GM10847 (cell line): ENCODE data around the gene ABTB2.

Experiments
- POLR2A ChIP-seq: IDR thresholded peaks from 2 replicates; pipeline ENCODE4 v1.6.1; 2011; ENCODE audit not compliant: insufficient read length; ENCODE audit errors: extremely low read depth

ABTB2 gene

GRCh38 chr11:34317666-34318065 is 40.1 kb downstream of the ABTB2 start:
- TF ChIP-seq POLR2A = no peak

GRCh38 chr11:34317036-34317360 is 40.8 kb downstream of the ABTB2 start:
- no peak for TF ChIP-seq POLR2A

GRCh38 chr11:34316347-34317035 is 41.3 kb downstream of the ABTB2 start:
- no peak for TF ChIP-seq POLR2A

GRCh38 chr11:34315394-34315793 is 42.4 kb downstream of the ABTB2 start:
- no peak for TF ChIP-seq POLR2A

- no peak for TF ChIP-seq POLR2A
Observed at GRCh38 chr11:34314936-34315335, 42.9 kb downstream of the ABTB2 start.

- no peak for TF ChIP-seq POLR2A
Observed at GRCh38 chr11:34314176-34314575, 43.6 kb downstream of the ABTB2 start.

- no peak for TF ChIP-seq POLR2A
Observed at GRCh38 chr11:34313099-34313517, 44.7 kb downstream of the ABTB2 start.

GRCh38 chr11:34311126-34311525 is 46.7 kb downstream of the ABTB2 start:
- no peak for TF ChIP-seq POLR2A

- no peak for TF ChIP-seq POLR2A
Observed at GRCh38 chr11:34309965-34310364, 47.8 kb downstream of the ABTB2 start.

- no peak for TF ChIP-seq POLR2A
Observed at GRCh38 chr11:34308913-34309585, 48.8 kb downstream of the ABTB2 start.

GRCh38 chr11:34308049-34308912 is 49.5 kb downstream of the ABTB2 start:
- no peak for TF ChIP-seq POLR2A

GRCh38 chr11:34305780-34306179 is 52.0 kb downstream of the ABTB2 start:
- TF ChIP-seq POLR2A = no peak

- TF ChIP-seq POLR2A = no peak
Observed at GRCh38 chr11:34305193-34305592, 52.6 kb downstream of the ABTB2 start.

GRCh38 chr11:34303028-34303570 is 54.7 kb downstream of the ABTB2 start:
- no peak for TF ChIP-seq POLR2A

GRCh38 chr11:34302046-34302921 is 55.5 kb downstream of the ABTB2 start:
- no peak for TF ChIP-seq POLR2A
